HFFc6 (cell line): ENCODE results near the gene MAP2K5. TPM values are rescaled to one million over a fixed set of nuclear protein-coding genes. Genes with fewer than 3 reads are reported as not detected.

Experiments used
- DNase-seq: peaks from one replicate; pipeline ENCODE4 v3.0.0-alpha.2; 2018
- H3K27ac Mint-ChIP-seq: 2 replicates; pipeline ENCODE4 v1.8.0; 2020; ENCODE audit warnings: mild to moderate bottlenecking, mixed read lengths
- H3K27me3 Mint-ChIP-seq: 2 replicates; pipeline ENCODE4 v1.8.0; 2021; ENCODE audit warnings: mild to moderate bottlenecking, moderate library complexity, mixed read lengths; ENCODE audit not compliant: insufficient read depth
- H3K36me3 Mint-ChIP-seq: 2 replicates; pipeline ENCODE4 v1.8.0; 2021; ENCODE audit warnings: low read depth, mixed read lengths
- H3K4me1 Mint-ChIP-seq: 2 replicates; pipeline ENCODE4 v1.8.0; 2020; ENCODE audit warnings: low read depth, mixed read lengths
- H3K4me3 Mint-ChIP-seq: 2 replicates; pipeline ENCODE4 v1.8.0; 2020; ENCODE audit warnings: mild to moderate bottlenecking, moderate library complexity, mixed read lengths
- H3K9me3 Mint-ChIP-seq: 2 replicates; pipeline ENCODE4 v1.8.0; 2020; ENCODE audit warnings: mild to moderate bottlenecking, mixed read lengths
- CTCF ChIP-seq: fragments of 200-600 bp; sonication (generic); IDR thresholded peaks from 2 replicates; pipeline ENCODE4 v1.5.0; 2021; ENCODE audit warnings: antibody characterized with exemption, mild to moderate bottlenecking
- total RNA-seq, 6 experiments: library from RNA; stranded (reverse); fragmentation: NEBNext Ultra II Directional; extraction: Animal tissue kit (Norgen Biotek cat#: 25700); gene quantifications; 2 replicates in 1 of 6; 3 replicates in 5 of 6; pipeline ENCODE4 v1.2.3, GENCODE V29; 2021

The MAP2K5 gene
- total RNA-seq, 6 experiments from 2014 or later: 10.2 to 14.3 (median 13.3) TPM

- Mint-ChIP-seq H3K4me3 (no peak overlapping the region), H3K4me1 (peaks cover 13% of the 10 kb centered on the region), H3K36me3 (no peaks in the 10 kb centered on the region), H3K27me3 (peaks cover 2% of the 10 kb centered on the region; the same call in 1 of the 2 replicates), H3K9me3 (no peaks in the 10 kb centered on the region), H3K27ac (no peak overlapping the region)
- no peak for TF ChIP-seq CTCF
- no peak for DNase-seq
These were observed 4.7 kb upstream of the MAP2K5 start for GRCh38 chr15:67537771-67538170.

- no peaks in the 10 kb centered on the region; the same call in 1 of the 2 replicates for H3K27me3 Mint-ChIP-seq
- H3K27ac Mint-ChIP-seq: peak overlapping the region; percentile 81
- peaks cover 43% of the 10 kb centered on the region for H3K4me1 Mint-ChIP-seq
- no peak for DNase-seq
- peak overlapping the region; percentile 96 for H3K4me3 Mint-ChIP-seq
- no peaks in the 10 kb centered on the region for H3K9me3 Mint-ChIP-seq
- no peak for TF ChIP-seq CTCF
- peaks cover 13% of the 10 kb centered on the region for H3K36me3 Mint-ChIP-seq
These were observed 830 bp downstream of the MAP2K5 start for GRCh38 chr15:67543348-67543718.

GRCh38 chr15:67544475-67544874 lies 2.0 kb downstream of the MAP2K5 start:
- no peaks in the 10 kb centered on the region; the same call in 1 of the 2 replicates for H3K27me3 Mint-ChIP-seq
- H3K9me3 Mint-ChIP-seq: no peaks in the 10 kb centered on the region
- DNase-seq: no peak
- TF ChIP-seq CTCF: no peak
- H3K4me3 Mint-ChIP-seq: no peak overlapping the region
- no peak overlapping the region; the same call in 1 of the 2 replicates for H3K27ac Mint-ChIP-seq
- peaks cover 51% of the 10 kb centered on the region for H3K4me1 Mint-ChIP-seq
- peaks cover 13% of the 10 kb centered on the region for H3K36me3 Mint-ChIP-seq

GRCh38 chr15:67545864-67546263 lies 3.4 kb downstream of the MAP2K5 start:
- H3K27ac Mint-ChIP-seq: no peak overlapping the region
- peaks cover 58% of the 10 kb centered on the region for H3K4me1 Mint-ChIP-seq
- no peak for DNase-seq
- no peaks in the 10 kb centered on the region; the same call in 1 of the 2 replicates for H3K27me3 Mint-ChIP-seq
- no peak overlapping the region for H3K4me3 Mint-ChIP-seq
- peaks cover 13% of the 10 kb centered on the region for H3K36me3 Mint-ChIP-seq
- TF ChIP-seq CTCF: no peak
- H3K9me3 Mint-ChIP-seq: no peaks in the 10 kb centered on the region

GRCh38 chr15:67547064-67547463 lies 4.6 kb downstream of the MAP2K5 start:
- Mint-ChIP-seq H3K27ac (no peak overlapping the region), H3K36me3 (peaks cover 13% of the 10 kb centered on the region), H3K4me3 (no peak overlapping the region), H3K4me1 (peaks cover 52% of the 10 kb centered on the region), H3K9me3 (no peaks in the 10 kb centered on the region), H3K27me3 (no peaks in the 10 kb centered on the region; the same call in 1 of the 2 replicates)
- TF ChIP-seq CTCF: no peak
- DNase-seq: no peak

GRCh38 chr15:67547836-67548235 lies 5.3 kb downstream of the MAP2K5 start:
- Mint-ChIP-seq H3K4me3 (0 out of 2 replicates have a peak overlapping the region, but pooled peaks have one; percentile 8), H3K27ac (peak overlapping the region; percentile 51), H3K9me3 (no peaks in the 10 kb centered on the region), H3K27me3 (no peaks in the 10 kb centered on the region; the same call in 1 of the 2 replicates), H3K4me1 (peaks cover 52% of the 10 kb centered on the region), H3K36me3 (peaks cover 13% of the 10 kb centered on the region)
- no peak for DNase-seq
- TF ChIP-seq CTCF: no peak
